Measurements from ENCODE around the gene ESRRA.

Gene ESRRA

GRCh38 chr11:64341851-64342791 lies 36.8 kb downstream of the ESRRA start:
- peak overlapping the region; percentile 42 for H3K4me3 ChIP-seq (ENCODE audit: low read depth, low read length)
- DNase-seq (ENCODE audit: low read depth): peak; percentile 54

GRCh38 chr11:64342869-64343745 lies 37.8 kb downstream of the ESRRA start:
- no peak overlapping the region for H3K4me3 ChIP-seq (ENCODE audit: low read depth, low read length)
- DNase-seq (ENCODE audit: low read depth): no peak

DNA sequence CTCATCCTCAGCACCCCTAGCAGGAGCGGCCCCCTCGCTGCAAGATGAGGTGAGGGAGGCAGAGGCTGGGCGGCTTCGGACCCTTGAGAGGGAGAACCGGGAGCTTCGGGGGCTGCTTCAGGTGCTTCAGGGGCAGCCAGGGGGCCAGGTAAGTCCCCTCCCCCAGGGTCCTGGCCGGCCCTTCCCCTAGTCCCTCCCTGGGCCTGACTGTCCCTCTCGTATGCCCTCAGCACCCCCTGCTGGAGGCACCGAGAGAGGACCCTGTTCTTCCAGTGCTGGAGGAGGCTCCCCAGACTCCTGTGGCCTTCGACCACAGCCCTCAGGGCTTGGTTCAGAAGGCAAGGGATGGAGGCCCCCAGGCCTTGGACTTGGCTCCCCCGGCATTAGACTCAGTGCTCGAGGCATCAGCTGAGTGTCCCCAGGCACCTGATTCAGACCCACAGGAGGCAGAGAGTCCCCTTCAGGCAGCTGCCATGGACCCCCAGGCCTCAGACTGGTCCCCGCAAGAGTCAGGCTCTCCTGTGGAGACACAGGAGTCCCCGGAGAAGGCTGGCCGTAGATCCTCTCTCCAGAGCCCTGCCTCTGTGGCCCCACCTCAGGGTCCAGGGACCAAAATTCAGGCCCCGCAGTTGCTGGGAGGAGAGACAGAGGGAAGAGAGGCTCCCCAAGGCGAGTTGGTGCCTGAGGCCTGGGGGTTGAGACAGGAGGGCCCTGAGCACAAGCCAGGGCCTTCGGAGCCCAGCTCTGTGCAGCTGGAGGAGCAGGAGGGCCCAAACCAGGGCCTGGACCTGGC lies 38.6 kb downstream of the ESRRA start:
- H3K4me3 ChIP-seq (ENCODE audit: low read depth, low read length): no peak overlapping the region
- no peak for DNase-seq (ENCODE audit: low read depth)

DNA sequence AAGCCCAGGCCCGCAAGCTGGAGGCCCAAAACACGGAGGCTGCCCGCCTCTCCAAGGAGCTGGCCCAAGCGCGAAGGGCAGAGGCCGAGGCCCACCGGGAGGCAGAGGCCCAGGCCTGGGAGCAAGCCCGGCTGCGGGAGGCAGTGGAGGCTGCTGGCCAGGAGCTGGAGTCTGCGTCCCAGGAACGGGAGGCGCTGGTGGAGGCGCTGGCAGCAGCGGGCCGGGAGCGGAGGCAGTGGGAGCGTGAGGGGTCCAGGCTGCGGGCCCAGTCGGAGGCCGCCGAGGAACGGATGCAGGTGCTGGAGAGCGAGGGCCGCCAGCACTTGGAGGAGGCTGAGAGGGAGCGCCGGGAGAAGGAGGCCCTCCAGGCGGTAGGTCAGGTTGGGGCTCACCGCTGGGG lies 39.5 kb downstream of the ESRRA start:
- no peak overlapping the region for H3K4me3 ChIP-seq (ENCODE audit: low read depth, low read length)
- DNase-seq (ENCODE audit: low read depth): no peak

DNA sequence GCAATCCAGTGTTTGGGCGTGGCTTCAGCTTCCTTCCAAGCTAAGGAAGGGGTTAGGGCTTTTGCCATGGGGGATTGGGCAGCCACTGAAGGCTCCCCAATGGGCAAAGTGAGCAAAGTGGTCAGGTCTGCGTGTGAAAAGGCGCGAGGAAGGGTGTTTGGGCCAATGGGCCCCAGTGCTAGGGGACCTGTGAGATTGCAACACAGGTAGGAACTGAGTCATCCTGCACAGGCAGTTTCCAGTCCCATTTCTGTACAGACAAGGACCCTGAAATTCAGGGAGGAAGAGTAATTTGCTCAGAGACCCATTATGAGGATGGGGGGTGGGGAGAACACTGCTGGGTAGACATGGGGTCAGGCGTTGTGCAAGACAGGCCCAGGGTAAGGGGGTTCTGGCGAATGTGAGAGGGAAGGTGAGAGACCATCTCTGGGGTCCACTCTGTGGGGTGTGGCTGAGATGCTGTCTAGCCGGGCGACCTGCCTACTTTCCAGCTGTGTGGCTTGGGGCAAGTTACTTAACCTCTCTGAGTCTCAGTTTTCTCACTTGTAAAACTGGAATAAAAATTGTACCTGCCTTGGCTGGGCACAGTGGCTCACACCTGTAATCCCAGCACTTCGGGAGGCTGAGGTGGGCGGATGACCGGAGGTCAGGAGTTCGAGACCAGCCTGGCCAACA lies 42.0 kb downstream of the ESRRA start:
- no peak for DNase-seq (ENCODE audit: low read depth)

GRCh38 chr11:64348383-64349024 lies 43.2 kb downstream of the ESRRA start:
- no peak overlapping the region for H3K4me3 ChIP-seq (ENCODE audit: low read depth, low read length)
- no peak for DNase-seq (ENCODE audit: low read depth)

More for the DNA sequence above, 42.0 kb downstream of the ESRRA start:
- no peak overlapping the region for H3K4me3 ChIP-seq (ENCODE audit: low read depth, low read length)

DNA sequence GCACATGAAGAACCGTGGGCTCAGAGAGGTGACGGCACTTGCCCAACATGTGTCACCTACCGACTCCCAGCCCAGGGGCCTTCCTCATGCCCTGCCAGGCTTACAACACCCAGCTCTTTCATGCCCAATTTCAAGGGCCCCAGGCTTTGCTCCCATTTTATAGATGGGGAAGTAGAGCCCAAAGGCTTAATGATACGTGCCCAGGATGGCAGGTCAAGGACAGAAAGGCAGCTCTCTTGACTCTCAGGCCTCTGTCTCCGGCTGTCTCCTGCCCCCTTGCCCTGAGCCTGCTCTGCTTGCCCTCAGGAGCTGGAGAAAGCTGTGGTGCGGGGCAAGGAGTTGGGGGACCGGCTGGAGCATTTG lies 43.7 kb downstream of the ESRRA start:
- no peak for DNase-seq (ENCODE audit: low read depth)
- no peak overlapping the region for H3K4me3 ChIP-seq (ENCODE audit: low read depth, low read length)

DNA sequence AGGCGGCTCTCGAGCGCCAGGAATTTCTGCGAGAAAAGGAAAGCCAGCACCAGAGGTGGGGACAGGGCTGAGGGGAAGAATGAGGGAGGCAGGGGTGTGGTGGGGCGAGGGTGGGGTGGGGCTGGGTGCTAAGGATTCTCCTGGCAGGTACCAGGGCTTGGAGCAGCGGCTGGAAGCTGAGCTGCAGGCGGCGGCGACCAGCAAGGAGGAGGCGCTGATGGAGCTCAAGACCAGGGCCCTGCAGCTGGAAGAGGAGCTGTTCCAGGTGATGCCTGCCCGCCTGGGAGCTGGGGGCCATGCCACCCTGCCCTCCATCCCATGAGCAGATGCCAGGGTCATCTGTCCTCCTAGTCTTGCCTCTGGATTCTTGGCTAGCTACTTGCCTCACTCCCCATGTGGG lies 44.1 kb downstream of the ESRRA start:
- DNase-seq (ENCODE audit: low read depth): no peak

GRCh38 chr11:64351136-64351631 lies 45.9 kb downstream of the ESRRA start:
- H3K4me3 ChIP-seq (ENCODE audit: low read depth, low read length): no peak overlapping the region
- DNase-seq (ENCODE audit: low read depth): no peak

More for the DNA sequence above, 44.1 kb downstream of the ESRRA start:
- H3K4me3 ChIP-seq (ENCODE audit: low read depth, low read length): no peak overlapping the region

- no peak for DNase-seq (ENCODE audit: low read depth)
- no peak overlapping the region for H3K4me3 ChIP-seq (ENCODE audit: low read depth, low read length)
Measured at GRCh38 chr11:64352099-64352994, 47.0 kb downstream of the ESRRA start.

- H3K4me3 ChIP-seq (ENCODE audit: low read depth, low read length): no peak overlapping the region
- no peak for DNase-seq (ENCODE audit: low read depth)
Measured at GRCh38 chr11:64352995-64353714, 47.8 kb downstream of the ESRRA start.

GRCh38 chr11:64353715-64354506 lies 48.6 kb downstream of the ESRRA start:
- DNase-seq (ENCODE audit: low read depth): no peak
- no peak overlapping the region for H3K4me3 ChIP-seq (ENCODE audit: low read depth, low read length)

GRCh38 chr11:64355078-64355940 lies 50.0 kb downstream of the ESRRA start:
- DNase-seq (ENCODE audit: low read depth): no peak
- peak overlapping the region; percentile 11 for H3K4me3 ChIP-seq (ENCODE audit: low read depth, low read length)

DNA sequence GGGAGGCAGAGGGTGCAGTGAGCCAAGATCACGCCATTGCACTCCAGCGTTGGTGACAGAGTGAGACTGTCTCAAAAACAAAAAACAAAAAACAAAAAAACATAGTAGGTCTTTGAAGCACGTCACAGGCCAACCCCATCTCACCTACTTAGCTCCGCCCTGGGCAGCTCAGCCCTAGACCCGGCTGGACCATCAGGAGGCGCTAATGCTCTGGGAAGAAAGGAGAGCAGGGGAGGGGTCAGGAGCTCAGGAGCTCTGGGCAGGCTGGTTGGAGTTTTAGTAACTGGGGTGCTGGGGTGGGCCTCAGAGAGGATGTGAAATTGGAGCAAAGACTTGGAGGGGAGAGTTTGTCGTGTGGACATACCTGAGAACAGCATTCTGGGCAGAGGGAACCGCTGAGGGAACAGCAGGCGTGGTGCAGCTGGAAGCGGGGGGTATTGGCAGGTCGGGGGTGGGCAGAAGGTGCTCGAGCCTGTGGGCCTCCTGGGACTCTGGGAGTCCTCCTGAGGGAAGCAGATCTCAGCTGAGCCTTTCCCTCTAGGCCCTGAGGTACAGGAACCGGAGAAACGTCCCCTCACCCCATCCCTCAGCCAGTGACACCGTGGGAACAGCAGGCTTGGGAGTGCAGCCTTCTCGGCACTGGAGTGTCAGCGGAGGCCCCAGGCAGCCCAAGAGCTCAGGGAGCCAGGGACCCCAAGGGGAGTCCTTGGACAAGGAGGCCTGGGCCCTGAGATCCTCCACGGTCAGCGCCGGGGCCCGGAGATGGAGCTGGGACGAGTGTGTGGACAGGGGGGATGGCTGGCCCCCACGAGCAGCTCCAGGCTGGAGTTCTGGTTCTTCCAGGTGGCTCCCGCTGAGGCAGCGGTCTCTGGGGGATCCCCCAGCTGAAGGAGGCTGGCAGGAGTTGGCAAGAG lies 51.4 kb downstream of the ESRRA start:
- DNase-seq (ENCODE audit: low read depth): no peak
- H3K4me3 ChIP-seq (ENCODE audit: low read depth, low read length): no peak overlapping the region
